ENCODE measurements around the gene ANKRD28.

GRCh38 chr3:15823092-15823491 lies 25.3 kb upstream of the ANKRD28 start:
- no peak for TF ChIP-seq CTCF (conservative IDR thresholded peaks at IDR 0.05)
- no peak for TF ChIP-seq ZFX (IDR thresholded peaks at IDR 0.05)

Measured in C4-2B (cell line).